Kidney glomerular epithelial cell (primary cell): Measurements from ENCODE around the gene GAGE13.
"Not testable (repeated sequence)": the region's sequence is repeated elsewhere in the genome, so short reads cannot be mapped to it uniquely, and the experiment has no call there.

Experiments used
- DNase-seq: peaks from one replicate; lab custom pipeline; 2025; lab: John Stamatoyannopoulos, UW

Gene GAGE13

GRCh38 chrX:49331841-49332240, 459 bp downstream of the GAGE13 start:
- DNase-seq = not testable (repeated sequence)

GRCh38 chrX:49341449-49341848, 10.1 kb downstream of the GAGE13 start:
- DNase-seq = not testable (repeated sequence)

GRCh38 chrX:49344496-49345175, 13.3 kb downstream of the GAGE13 start:
- DNase-seq = not testable (repeated sequence)

GRCh38 chrX:49345402-49345801, 14.0 kb downstream of the GAGE13 start:
- DNase-seq = not testable (repeated sequence)

GRCh38 chrX:49346150-49346549, 14.8 kb downstream of the GAGE13 start:
- not testable (repeated sequence) for DNase-seq
